SU-DHL-6 (cell line): ENCODE data around the gene COL15A1.

Experiments used
- H2AFZ ChIP-seq: fragments of 200-600 bp; sonication (generic); 2 replicates; pipeline ENCODE4 v1.6.1; 2014; ENCODE audit warnings: low read depth, mild to moderate bottlenecking, moderate library complexity, mixed read lengths, antibody characterized with exemption, low read length; ENCODE audit not compliant: severe bottlenecking
- H3F3A ChIP-seq: fragments of 200-600 bp; shearing (Covaris generic); 2 replicates; pipeline ENCODE4 v1.6.0; 2016; ENCODE audit warnings: antibody characterized with exemption, mild to moderate bottlenecking; ENCODE audit not compliant: insufficient read depth
- H3K27ac ChIP-seq: fragments of 200-600 bp; sonication (generic); 2 replicates; pipeline ENCODE4 v1.5.1; 2016; ENCODE audit warnings: low read depth, mild to moderate bottlenecking, low read length, moderate library complexity, mixed read lengths
- H3K27me3 ChIP-seq: fragments of 200-600 bp; sonication (generic), shearing (Covaris generic); 2 replicates; pipeline ENCODE4 v1.6.0; 2014; ENCODE audit warnings: mild to moderate bottlenecking, low read length
- H3K36me3 ChIP-seq: fragments of 200-600 bp; sonication (generic); 2 replicates; pipeline ENCODE4 v1.6.1; 2014; ENCODE audit warnings: mild to moderate bottlenecking, low read length, mixed read lengths
- H3K4me2 ChIP-seq: fragments of 300-600, 200-600 bp; shearing (Covaris generic), sonication (generic); 2 replicates; pipeline ENCODE4 v1.6.0; 2014; ENCODE audit warnings: low read length, low read depth, mild to moderate bottlenecking; ENCODE audit not compliant: poor library complexity, severe bottlenecking
- H3K4me3 ChIP-seq: fragments of 200-600 bp; sonication (generic); 2 replicates; pipeline ENCODE4 v1.5.1; 2014; ENCODE audit warnings: antibody characterized with exemption, low read length, mild to moderate bottlenecking, mixed read lengths; ENCODE audit not compliant: insufficient read depth, poor library complexity, severe bottlenecking
- H3K79me2 ChIP-seq: fragments of 200-600 bp; sonication (generic); 2 replicates; pipeline ENCODE4 v1.6.1; 2014; ENCODE audit warnings: mild to moderate bottlenecking, low read length, moderate library complexity; ENCODE audit not compliant: insufficient read depth
- H3K9ac ChIP-seq: fragments of 200-600 bp; sonication (generic); 2 replicates; pipeline ENCODE4 v1.7.0; 2014; ENCODE audit warnings: mild to moderate bottlenecking, low read length
- H3K9me2 ChIP-seq: fragments of 200-600 bp; sonication (generic); replicated peaks from 2 replicates; pipeline ENCODE4 v1.6.1; 2014; ENCODE audit warnings: low read length; ENCODE audit not compliant: insufficient read depth
- H3K9me3 ChIP-seq: fragments of 200-600 bp; sonication (generic); 2 replicates; pipeline ENCODE4 v1.6.1; 2014; ENCODE audit warnings: low read length, mixed read lengths; ENCODE audit not compliant: insufficient read depth
- H4K20me1 ChIP-seq: fragments of 200-600 bp; sonication (generic); 2 replicates; pipeline ENCODE4 v1.6.1; 2014; ENCODE audit warnings: low read depth, mild to moderate bottlenecking, antibody characterized with exemption, low read length, moderate library complexity, mixed read lengths
- CTCF ChIP-seq: fragments of 200-600 bp; sonication (generic); IDR thresholded peaks from one replicate; pipeline ENCODE4 v1.5.1; 2017; ENCODE audit warnings: antibody characterized with exemption, mild to moderate bottlenecking, low read length, moderate library complexity; ENCODE audit not compliant: insufficient read depth, poor library complexity, severe bottlenecking
- EZH2phosphoT487 ChIP-seq: fragments of 200-600 bp; sonication (generic), shearing (Covaris generic); conservative IDR thresholded peaks from 2 replicates; pipeline ENCODE4 v1.6.1; 2018; ENCODE audit warnings: mild to moderate bottlenecking, antibody characterized with exemption, low read length, moderate library complexity, mixed read lengths

The COL15A1 gene

DNA sequence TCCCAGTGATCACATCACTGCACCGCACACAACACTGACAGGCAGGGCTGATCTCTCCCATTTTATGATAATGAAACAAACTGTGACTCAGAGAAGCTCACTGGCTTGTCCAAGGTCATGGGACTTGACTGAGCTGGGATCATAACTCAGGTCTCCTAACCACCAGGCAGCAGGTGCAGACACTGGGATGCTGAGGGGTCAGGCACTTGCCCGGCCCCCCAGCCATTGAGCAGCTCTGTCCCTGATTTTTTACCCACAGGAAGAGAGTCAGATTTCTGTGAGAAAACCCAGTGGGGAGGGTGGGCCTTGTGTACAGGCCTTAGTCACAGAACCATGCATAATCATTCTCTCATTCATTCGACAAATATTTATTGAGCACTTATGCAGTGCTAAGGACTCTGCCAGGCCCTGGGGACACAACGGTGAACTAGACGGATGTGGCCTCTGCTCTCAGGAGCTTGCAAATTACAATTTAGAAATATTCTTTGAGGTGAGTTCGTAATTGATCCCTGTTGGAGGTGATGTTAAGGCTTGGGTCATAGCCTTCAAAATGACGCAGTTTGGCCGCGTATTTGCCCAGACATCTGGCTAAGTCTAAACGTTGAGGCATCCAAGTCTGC is 106.7 kb downstream of the COL15A1 start:
- H3K36me3 ChIP-seq: no peaks in the 10 kb centered on the region
- H3K27ac ChIP-seq: no peak overlapping the region
- no peaks in the 10 kb centered on the region for H3K79me2 ChIP-seq
- no peaks in the 10 kb centered on the region for H3F3A ChIP-seq
- H3K9me2 ChIP-seq: no peaks in the 10 kb centered on the region
- no peaks in the 10 kb centered on the region for H3K27me3 ChIP-seq
- TF ChIP-seq CTCF (no peak), EZH2phosphoT487 (no peak)
- no peaks in the 10 kb centered on the region for H4K20me1 ChIP-seq
- no peaks in the 10 kb centered on the region for H3K9me3 ChIP-seq
- no peak overlapping the region for H3K4me3 ChIP-seq
- no peak overlapping the region for H3K4me2 ChIP-seq
- H3K9ac ChIP-seq: no peak overlapping the region
- H2AFZ ChIP-seq: no peak overlapping the region

GRCh38 chr9:99050924-99051323 is 107.2 kb downstream of the COL15A1 start:
- no peak overlapping the region for H3K4me3 ChIP-seq
- H3K36me3 ChIP-seq: no peaks in the 10 kb centered on the region
- H3K79me2 ChIP-seq: no peaks in the 10 kb centered on the region
- no peaks in the 10 kb centered on the region for H3K9me2 ChIP-seq
- H4K20me1 ChIP-seq: no peaks in the 10 kb centered on the region
- no peak overlapping the region for H3K27ac ChIP-seq
- no peaks in the 10 kb centered on the region for H3K27me3 ChIP-seq
- no peak overlapping the region for H3K9ac ChIP-seq
- no peak overlapping the region for H3K4me2 ChIP-seq
- H2AFZ ChIP-seq: no peak overlapping the region
- TF ChIP-seq CTCF: no peak
- no peak for TF ChIP-seq EZH2phosphoT487
- H3K9me3 ChIP-seq: no peaks in the 10 kb centered on the region
- no peaks in the 10 kb centered on the region for H3F3A ChIP-seq

DNA sequence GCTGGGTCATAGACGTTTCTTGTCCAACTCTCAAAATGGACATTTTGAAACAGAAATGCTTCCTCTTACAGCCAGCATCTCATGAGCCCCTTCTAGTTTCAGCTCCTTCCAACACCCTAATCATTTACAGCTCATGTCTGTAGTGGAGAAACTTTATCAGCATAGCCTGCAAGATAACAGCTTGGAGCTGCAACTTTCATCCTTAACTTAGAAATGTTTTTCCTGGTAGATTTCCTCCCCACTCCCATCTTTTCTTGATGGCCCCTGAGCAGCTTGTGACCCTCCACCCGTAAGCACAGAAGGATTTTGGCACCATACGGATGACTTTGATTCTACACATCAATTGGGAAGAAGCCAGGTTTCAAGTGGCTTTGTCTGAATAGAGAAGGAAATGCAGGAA is 107.7 kb downstream of the COL15A1 start:
- H3K79me2 ChIP-seq: no peaks in the 10 kb centered on the region
- H3F3A ChIP-seq: no peaks in the 10 kb centered on the region
- no peaks in the 10 kb centered on the region for H3K9me2 ChIP-seq
- no peaks in the 10 kb centered on the region for H3K36me3 ChIP-seq
- no peaks in the 10 kb centered on the region for H4K20me1 ChIP-seq
- H3K27me3 ChIP-seq: no peaks in the 10 kb centered on the region
- no peak overlapping the region for H3K9ac ChIP-seq
- TF ChIP-seq EZH2phosphoT487 (no peak), CTCF (no peak)
- H2AFZ ChIP-seq: no peak overlapping the region
- H3K4me3 ChIP-seq: no peak overlapping the region
- no peak overlapping the region for H3K27ac ChIP-seq
- no peaks in the 10 kb centered on the region for H3K9me3 ChIP-seq
- H3K4me2 ChIP-seq: no peak overlapping the region
